Liver (tissue), 2 donors: ENCODE measurements around the gene MTIF3.

Experiments used
- CTCF ChIP-seq: fragments of 150-350 bp; IDR thresholded peaks from 2 replicates; pipeline ENCODE4 v1.5.1; 2017; ENCODE audit warnings: improper control_type of control experiment, low read depth, low read length; ENCODE audit not compliant: missing input control
- FOXA1 ChIP-seq: IDR thresholded peaks from 2 replicates; pipeline ENCODE4 v1.6.1; 2016; ENCODE audit warnings: antibody characterized with exemption
- YY1 ChIP-seq: IDR thresholded peaks from 2 replicates; pipeline ENCODE4 v1.6.1; 2016; ENCODE audit warnings: antibody characterized with exemption, mild to moderate bottlenecking
- donor health status: healthy.

GRCh38 chr13:27406178-27406939, 44.0 kb downstream of the MTIF3 start:
- TF ChIP-seq FOXA1 (no peak), CTCF (peak; percentile 60), YY1 (peak; percentile 71)
